GM19193 (cell line): ENCODE data around the gene RPP40.

Source experiments
- POLR2A ChIP-seq: IDR thresholded peaks from 4 replicates; pipeline ENCODE4 v1.6.1; 2011; ENCODE audit not compliant: insufficient read depth, insufficient read length; ENCODE audit errors: extremely low read depth

The RPP40 gene

DNA sequence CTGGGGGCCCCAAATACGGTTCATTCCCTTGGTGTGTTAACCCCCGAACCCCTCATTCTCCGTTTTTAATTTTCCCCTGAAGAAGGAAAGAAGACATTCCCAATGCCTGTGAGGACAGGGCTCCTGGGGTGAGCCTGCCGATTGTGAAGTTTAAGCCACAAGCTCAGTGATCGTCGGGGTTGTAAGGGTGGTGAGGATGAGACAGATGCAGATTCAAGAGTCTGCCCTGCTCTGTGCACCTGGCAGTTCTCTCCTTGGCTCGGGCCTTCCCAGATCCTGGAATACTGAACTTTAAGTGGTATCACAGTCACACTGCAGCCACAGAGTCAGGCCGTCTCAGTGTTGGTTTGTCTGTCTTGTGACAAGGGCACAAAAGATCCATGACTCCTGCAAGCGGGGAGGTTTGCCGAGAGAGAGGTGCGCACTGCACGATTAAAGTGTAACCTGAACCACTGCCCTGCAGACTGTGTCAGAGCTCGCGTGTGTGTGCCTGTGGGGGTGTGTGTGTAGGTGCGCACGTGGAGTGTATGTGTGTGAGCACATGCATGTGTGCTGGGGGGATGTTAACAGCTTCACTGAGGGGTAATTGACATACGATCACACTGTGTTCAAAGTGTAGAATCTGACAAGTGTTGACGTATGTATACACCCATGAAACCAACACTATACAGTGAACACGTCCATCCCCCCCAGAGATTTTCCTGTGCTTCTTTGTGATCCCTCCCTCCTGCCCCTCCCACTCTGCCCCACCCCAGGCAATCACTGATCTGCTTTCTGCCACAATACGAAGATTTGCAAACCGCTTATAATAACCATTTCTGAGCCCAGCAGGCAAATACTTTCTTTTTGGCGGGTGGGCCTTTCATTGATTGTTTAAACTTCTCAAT, 38.9 kb downstream of the RPP40 start:
- no peak for TF ChIP-seq POLR2A

DNA sequence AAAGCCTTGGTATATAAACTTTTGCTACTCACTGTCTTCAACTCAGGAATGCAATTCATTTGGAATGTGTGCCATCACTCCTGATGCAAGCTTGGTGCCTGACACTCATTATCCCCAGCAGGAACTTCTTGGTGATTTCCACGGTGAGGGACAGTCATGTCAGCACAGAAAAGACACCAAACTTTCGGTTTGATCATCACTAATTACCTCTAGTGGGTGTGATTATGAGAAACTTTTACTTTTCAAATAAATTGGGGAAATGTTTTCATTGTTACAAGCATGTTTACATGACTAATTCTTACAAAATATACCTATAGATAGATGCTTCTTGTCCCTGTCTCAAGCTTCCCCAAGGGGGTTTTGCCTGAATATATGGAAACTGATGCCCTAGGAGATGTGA, 40.9 kb downstream of the RPP40 start:
- no peak for TF ChIP-seq POLR2A

DNA sequence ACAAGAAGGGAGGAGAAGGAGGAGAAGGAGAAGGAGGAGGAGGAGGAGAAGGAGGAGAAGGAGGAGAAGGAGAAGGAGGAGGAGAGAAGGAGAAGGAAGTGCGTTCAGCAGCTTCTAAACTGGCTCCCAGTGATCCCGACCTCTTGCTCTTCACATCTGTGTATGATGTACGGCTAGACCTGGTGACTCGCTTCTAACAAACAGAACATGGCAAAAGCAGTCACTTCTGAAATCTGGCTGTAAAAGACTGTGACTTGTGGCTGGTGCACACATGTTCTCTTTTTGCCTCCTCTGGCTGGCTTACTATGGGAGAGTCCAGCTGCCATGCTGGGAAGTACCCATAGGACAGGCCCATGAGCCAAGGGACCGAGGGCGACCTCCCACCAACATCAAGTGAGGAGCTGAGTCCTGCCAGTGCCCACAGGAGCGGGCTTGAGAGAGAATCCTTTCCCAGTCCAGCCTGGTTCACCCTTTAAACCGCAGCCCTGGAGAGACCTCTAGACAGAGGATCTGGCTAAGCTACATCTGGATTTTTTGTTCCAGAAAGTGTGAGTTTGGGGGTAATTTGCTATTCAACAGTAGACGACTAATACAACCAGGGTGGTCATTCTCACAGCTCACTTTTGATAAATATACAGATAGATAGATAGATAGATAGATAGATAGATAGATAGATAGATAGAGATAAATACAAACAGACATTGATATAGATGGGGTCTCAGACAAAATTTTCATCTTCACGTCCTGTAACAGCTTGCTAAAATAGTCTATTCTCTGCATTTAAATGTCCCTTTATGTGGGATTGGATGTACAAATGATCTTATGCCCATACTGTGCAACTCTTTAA, 42.3 kb downstream of the RPP40 start:
- no peak for TF ChIP-seq POLR2A

DNA sequence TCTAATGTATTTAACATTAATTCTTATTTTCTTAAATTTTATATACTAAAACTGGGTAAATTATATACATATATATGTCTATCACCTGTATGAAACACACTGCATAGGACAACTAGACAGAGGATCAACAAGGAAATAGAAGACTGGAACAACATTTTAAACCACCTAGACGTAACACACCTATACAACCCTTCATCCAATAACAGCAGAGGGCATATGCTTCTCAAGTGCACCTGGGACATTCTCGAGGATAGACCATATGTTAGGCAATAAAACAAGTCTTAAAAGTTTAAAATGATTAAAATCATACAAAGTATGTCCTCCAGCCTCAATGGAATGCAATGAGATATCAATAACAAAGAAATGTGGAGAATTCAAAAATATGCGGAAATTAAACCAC, 45.2 kb downstream of the RPP40 start:
- no peak for TF ChIP-seq POLR2A

DNA sequence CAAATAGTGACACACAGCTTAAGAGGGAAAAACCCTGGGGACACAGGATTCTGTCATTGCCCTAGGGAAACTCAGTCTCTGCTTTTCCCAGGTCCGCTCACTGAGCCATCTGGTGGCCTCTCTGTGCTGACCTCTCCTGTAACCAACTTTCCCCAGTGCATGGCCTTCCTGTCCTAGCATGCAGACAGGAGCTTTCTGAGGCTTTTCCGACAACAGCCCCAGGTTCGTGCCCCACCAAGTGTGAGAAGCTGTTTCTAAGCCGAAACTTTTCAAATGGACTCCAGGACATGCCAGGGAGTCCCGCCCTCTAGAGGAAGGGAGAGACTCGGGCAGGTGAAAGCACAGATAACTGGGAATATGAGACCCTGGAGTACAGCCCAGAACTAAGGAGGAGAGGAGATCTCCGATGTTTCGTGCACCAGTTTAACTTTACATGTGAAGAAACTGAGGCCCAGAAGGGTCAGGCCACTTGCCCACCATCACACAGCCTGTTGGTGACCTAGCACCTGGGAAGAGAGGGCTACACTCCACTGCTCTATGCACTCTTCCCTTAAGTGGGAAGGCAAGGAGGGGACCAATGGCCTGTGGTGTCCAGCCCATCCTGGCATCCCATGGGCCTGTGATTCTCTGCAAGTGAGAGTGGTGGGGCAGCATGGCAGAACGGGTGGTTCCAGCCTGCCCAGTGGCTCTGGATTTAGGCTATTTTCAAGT, 46.2 kb downstream of the RPP40 start:
- no peak for TF ChIP-seq POLR2A

DNA sequence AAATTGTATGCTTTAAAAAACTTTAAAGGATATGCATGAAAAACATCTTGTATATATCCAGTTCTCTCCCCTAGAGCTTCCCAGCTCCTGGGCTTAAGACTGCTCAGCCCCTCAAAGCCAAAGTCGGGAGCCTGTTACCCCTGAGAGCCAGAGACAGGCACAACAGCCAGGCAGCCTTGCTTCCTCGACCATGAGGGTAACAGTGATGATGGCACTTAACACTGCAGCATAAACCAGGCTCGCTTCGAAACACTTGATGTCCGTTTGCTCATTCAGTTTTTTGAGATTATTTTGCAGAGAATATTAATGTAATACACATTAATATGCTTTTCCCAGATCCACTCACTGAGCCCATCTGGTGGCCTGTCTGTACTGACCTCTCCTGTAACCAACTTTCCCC, 47.2 kb downstream of the RPP40 start:
- TF ChIP-seq POLR2A, result no peak

DNA sequence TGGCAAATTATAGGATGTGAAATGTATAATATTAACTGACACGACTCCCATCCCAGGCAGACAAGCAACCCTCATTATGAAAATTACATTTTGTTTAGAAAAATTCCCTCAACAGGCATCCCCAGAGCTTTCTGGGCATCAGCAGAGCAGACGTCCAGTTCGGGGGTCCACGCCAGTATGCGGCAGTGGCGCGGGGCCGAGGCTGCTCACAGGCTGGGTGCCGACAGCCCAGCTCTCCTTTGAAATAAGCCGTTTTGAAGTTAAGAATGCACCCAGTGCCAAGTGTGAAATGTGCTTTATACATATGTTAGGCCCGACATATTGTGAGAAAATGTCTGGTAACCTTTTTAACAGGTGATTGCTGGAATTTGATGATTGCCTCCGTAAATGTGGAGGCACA, 50.4 kb downstream of the RPP40 start:
- TF ChIP-seq POLR2A, result no peak

DNA sequence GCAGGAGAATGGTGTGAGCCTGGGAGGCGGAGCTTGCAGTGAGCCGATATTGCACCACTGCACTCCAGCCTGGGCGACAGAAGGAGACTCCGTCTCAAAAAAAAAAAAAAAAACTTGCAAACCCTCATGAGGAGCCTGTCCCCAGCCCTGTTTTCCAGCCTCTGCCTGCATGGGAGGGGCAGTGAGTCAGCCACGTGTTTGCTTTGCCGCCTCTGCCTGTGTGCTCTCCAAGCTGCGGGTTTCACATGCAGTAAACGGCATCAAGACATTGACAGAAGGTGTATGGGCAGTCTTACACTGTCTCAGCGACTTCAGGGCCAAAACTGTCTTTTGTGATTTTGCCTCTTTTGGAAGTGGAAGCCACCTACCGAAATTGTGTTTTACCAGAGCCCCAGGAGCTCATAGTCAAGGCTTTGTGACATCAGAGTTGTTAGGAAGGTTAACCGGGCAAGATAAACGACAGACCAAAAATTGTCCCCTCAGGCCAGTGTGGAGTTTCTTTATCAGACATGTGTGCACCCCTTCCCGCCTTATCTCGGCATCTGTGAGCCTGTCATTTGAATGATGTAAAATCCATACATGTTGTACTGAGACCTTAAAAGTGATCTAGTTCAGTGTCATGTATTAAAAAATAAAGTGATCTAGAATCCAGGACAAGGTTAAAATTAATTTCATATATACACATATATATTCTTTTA, 52.9 kb downstream of the RPP40 start:
- TF ChIP-seq POLR2A, result no peak

DNA sequence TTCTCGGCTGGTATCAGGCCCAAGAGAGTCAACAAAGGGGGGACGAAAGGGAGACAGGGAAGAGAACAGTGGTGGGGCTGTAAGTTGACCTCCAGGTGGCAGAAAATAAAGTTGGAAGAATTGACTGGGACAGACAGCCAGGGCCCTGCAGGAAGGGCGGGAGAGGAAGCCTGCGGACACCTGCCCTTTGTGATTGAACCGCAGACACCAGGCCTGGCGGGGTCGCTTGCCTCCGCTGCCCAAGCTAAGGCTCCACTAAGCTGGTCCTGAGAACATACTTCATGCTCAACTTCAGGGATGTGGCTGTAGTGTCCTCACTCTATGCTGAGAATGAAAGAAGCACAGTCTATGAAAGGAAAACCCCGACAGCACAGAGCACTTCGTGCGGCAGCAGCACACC, 53.8 kb downstream of the RPP40 start:
- TF ChIP-seq POLR2A, result no peak

DNA sequence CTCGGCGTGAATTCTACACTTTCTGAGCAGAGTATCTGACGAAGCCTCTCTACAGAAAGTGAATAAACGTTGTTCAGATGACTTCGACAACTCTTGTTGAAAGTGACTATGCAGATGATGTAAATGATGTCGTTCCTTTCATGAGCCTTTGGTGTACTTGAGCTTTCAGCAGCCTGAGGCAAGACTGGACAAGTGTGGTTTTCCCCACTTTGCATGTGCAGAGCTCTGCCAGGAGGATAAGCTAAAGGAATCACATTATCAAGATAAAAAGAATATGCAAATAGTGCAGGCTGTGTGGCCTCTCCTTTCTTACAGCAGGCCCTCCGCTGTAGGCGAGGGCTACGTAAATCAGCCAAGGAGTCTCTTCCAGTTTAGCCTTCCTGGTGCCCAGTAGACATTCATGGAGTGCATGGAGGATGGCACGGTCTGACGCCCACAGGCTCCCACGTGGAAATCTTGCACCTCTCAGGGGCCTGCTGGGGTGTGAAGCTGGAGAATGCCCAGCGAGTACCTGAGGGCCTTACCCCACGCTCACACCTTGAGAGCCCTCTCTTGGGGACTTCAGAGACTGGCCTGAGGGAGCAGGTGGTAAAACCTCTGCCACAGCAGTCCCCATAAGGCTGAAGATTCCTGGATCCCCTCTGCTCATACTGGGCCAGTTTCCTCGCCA, 54.9 kb downstream of the RPP40 start:
- no peak for TF ChIP-seq POLR2A

DNA sequence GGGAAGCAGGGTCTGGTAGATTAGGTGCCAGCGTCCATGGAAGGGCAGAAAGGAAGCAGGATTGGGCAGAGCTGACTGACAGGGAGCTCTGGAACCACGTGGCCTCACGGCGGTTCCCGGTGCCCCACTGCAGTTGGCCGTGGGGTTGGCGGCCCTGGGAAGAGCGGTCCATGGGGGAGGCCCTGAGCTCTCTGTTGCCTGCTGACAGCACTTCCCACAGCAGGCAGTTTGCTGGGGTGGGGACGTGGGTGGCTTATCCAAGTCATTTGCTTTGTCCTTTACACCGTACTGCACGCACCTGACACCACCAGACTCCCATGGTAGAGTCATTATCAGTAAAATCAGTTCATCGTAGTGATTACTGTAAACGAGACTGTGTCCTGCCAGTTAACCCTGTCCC, 56.1 kb downstream of the RPP40 start:
- TF ChIP-seq POLR2A, result no peak

DNA sequence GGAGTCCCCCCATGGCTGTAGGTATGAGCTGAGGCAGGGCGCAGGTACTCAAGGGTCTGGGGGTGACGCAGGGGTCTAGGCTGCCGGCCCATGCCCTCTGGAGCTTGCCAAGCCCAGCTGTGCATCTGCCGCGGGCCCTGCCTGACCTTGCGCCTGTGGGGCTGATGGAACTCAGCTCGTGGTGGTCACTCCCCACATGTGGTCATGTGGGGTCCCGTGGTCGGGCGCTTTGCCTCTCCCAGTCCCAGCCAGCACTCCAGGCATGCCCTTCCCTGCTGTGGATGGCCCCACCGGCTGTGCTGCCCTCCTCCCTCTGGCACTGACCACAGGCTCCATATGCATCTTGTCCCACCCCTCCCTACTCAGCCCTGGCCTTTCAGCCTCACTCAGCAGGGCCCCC, 57.3 kb downstream of the RPP40 start:
- TF ChIP-seq POLR2A, result no peak
